Measurements from ENCODE around the gene FAM170B. TPM values are rescaled to one million over a fixed set of nuclear protein-coding genes. Genes with fewer than 3 reads are reported as not detected.
A peak's percentile ranks its signal among the peaks of the same experiment; 100 is the strongest.

FAM170B gene
- total and polyA plus RNA-seq, 3 experiments from 2014 or later, result not detected

GRCh38 chr10:49114718-49115014, 19.2 kb downstream of the FAM170B start:
- no peak for DNase-seq
- Mint-ChIP-seq H3K27ac (peak overlapping the region in 2 of 8 donors; percentile 34 to 36), H3K36me3 (no peaks in the 10 kb centered on the region), H3K27me3 (peaks cover 25 to 36% of the 10 kb centered on the region in 2 donors), H3K9me3 (no peaks in the 10 kb centered on the region), H3K4me1 (peaks cover 3 to 9% (median 8%) of the 10 kb centered on the region in 3 donors), H3K4me3 (peak overlapping the region in 5 of 7 donors; percentile 24 to 69 (median 56))
- ChIA-PET CTCF (no interaction called here), POLR2A (no interaction called here)
- H3K4me1 ChIP-seq (ENCODE audit: insufficient read depth, low read length), result no peaks in the 10 kb centered on the region
- H3K36me3 ChIP-seq (ENCODE audit: insufficient read depth, low read length), result no peaks in the 10 kb centered on the region
- no peaks in the 10 kb centered on the region for H3K27me3 ChIP-seq (ENCODE audit: insufficient read depth, low read length, poor library complexity, severe bottlenecking)
- no peaks in the 10 kb centered on the region for H3K9me3 ChIP-seq (ENCODE audit: low read length)
- H3K4me3 ChIP-seq (ENCODE audit: low read length), result no peak overlapping the region
- peak overlapping the region; percentile 31 for H3K27ac ChIP-seq (ENCODE audit: low read depth, low read length)

- Mint-ChIP-seq H3K4me1 (peaks cover 3 to 9% (median 8%) of the 10 kb centered on the region in 3 donors), H3K36me3 (no peaks in the 10 kb centered on the region), H3K27ac (no peak overlapping the region), H3K27me3 (peaks cover 25 to 41% of the 10 kb centered on the region in 2 donors), H3K4me3 (peak overlapping the region in 1 of 7 donors; percentile 3), H3K9me3 (no peaks in the 10 kb centered on the region)
- Histone ChIP-seq H3K9me3 (ENCODE audit: low read length) (no peaks in the 10 kb centered on the region), H3K4me1 (ENCODE audit: insufficient read depth, low read length) (no peaks in the 10 kb centered on the region), H3K4me3 (ENCODE audit: low read length) (no peak overlapping the region), H3K36me3 (ENCODE audit: insufficient read depth, low read length) (no peaks in the 10 kb centered on the region), H3K27ac (ENCODE audit: low read depth, low read length) (no peak overlapping the region), H3K27me3 (ENCODE audit: insufficient read depth, low read length, poor library complexity, severe bottlenecking) (no peaks in the 10 kb centered on the region)
- CTCF ChIA-PET, result no interaction called here
- DNase-seq, result no peak
- POLR2A ChIA-PET, result no interaction called here
Observed at GRCh38 chr10:49113741-49114141, 20.1 kb downstream of the FAM170B start.

DNA sequence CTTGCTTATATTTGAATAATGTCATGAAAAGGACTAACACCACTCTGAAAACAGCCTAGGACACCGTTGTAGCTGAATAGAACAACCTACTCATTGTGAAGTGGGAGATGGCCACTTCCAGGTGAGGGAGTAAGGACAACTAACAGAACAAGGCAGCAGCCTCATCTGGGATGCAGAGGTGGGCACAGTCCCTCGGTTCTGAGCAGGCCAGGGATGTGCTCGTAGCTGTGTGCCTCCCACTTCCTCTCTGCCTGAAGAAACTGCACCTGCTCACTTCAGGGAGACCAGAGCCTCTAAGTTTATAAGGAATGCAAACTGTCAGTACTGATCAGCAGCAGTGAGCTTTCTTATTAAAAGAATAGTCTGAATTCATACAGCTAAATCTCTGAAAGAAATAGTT, 21.0 kb downstream of the FAM170B start:
- no peaks in the 10 kb centered on the region for H3K27me3 ChIP-seq (ENCODE audit: insufficient read depth, low read length, poor library complexity, severe bottlenecking)

GRCh38 chr10:49112098-49112497, 21.7 kb downstream of the FAM170B start:
- H3K27ac ChIP-seq (ENCODE audit: low read depth, low read length), result no peak overlapping the region
- no peaks in the 10 kb centered on the region for H3K36me3 ChIP-seq (ENCODE audit: insufficient read depth, low read length)
- H3K36me3 Mint-ChIP-seq, result no peaks in the 10 kb centered on the region
- no peaks in the 10 kb centered on the region for H3K9me3 Mint-ChIP-seq
- peaks cover 3 to 9% (median 8%) of the 10 kb centered on the region in 3 donors for H3K4me1 Mint-ChIP-seq
- H3K4me1 ChIP-seq (ENCODE audit: insufficient read depth, low read length), result no peaks in the 10 kb centered on the region
- ChIA-PET CTCF (no interaction called here), POLR2A (no interaction called here)
- H3K4me3 ChIP-seq (ENCODE audit: low read length), result no peak overlapping the region
- H3K4me3 Mint-ChIP-seq, result no peak overlapping the region
- no peak overlapping the region for H3K27ac Mint-ChIP-seq
- no peaks in the 10 kb centered on the region for H3K27me3 ChIP-seq (ENCODE audit: insufficient read depth, low read length, poor library complexity, severe bottlenecking)
- peaks cover 25 to 41% of the 10 kb centered on the region in 2 donors for H3K27me3 Mint-ChIP-seq
- DNase-seq, result no peak
- H3K9me3 ChIP-seq (ENCODE audit: low read length), result no peaks in the 10 kb centered on the region

More for the DNA sequence above, 21.0 kb downstream of the FAM170B start:
- Histone ChIP-seq H3K36me3 (ENCODE audit: insufficient read depth, low read length) (no peaks in the 10 kb centered on the region), H3K9me3 (ENCODE audit: low read length) (no peaks in the 10 kb centered on the region), H3K4me1 (ENCODE audit: insufficient read depth, low read length) (no peaks in the 10 kb centered on the region), H3K4me3 (ENCODE audit: low read length) (no peak overlapping the region), H3K27ac (ENCODE audit: low read depth, low read length) (no peak overlapping the region)
- Mint-ChIP-seq H3K36me3 (no peaks in the 10 kb centered on the region), H3K4me3 (no peak overlapping the region), H3K27me3 (peaks cover 25 to 41% of the 10 kb centered on the region in 2 donors), H3K9me3 (no peaks in the 10 kb centered on the region), H3K4me1 (peaks cover 3 to 9% (median 8%) of the 10 kb centered on the region in 3 donors), H3K27ac (no peak overlapping the region)
- POLR2A ChIA-PET, result no interaction called here
- no peak for DNase-seq
- CTCF ChIA-PET, result no interaction called here

GRCh38 chr10:49111320-49111698, 22.5 kb downstream of the FAM170B start:
- Histone ChIP-seq H3K36me3 (ENCODE audit: insufficient read depth, low read length) (no peaks in the 10 kb centered on the region), H3K27ac (ENCODE audit: low read depth, low read length) (no peak overlapping the region), H3K9me3 (ENCODE audit: low read length) (no peaks in the 10 kb centered on the region), H3K4me1 (ENCODE audit: insufficient read depth, low read length) (no peaks in the 10 kb centered on the region), H3K4me3 (ENCODE audit: low read length) (no peak overlapping the region), H3K27me3 (ENCODE audit: insufficient read depth, low read length, poor library complexity, severe bottlenecking) (no peaks in the 10 kb centered on the region)
- H3K36me3 Mint-ChIP-seq, result no peaks in the 10 kb centered on the region
- no peaks in the 10 kb centered on the region for H3K9me3 Mint-ChIP-seq
- H3K27me3 Mint-ChIP-seq, result peaks cover 25 to 39% of the 10 kb centered on the region in 2 donors
- peaks cover 3 to 9% (median 8%) of the 10 kb centered on the region in 3 donors for H3K4me1 Mint-ChIP-seq
- no peak overlapping the region for H3K4me3 Mint-ChIP-seq
- POLR2A ChIA-PET, result no interaction called here
- no peak overlapping the region for H3K27ac Mint-ChIP-seq
- no peak for DNase-seq
- CTCF ChIA-PET, result interaction anchor here (1.5 kb wide), 1 partner anchor 11 kb away, joined by 3 read pairs; no protein-coding TSS in a partner anchor

DNA sequence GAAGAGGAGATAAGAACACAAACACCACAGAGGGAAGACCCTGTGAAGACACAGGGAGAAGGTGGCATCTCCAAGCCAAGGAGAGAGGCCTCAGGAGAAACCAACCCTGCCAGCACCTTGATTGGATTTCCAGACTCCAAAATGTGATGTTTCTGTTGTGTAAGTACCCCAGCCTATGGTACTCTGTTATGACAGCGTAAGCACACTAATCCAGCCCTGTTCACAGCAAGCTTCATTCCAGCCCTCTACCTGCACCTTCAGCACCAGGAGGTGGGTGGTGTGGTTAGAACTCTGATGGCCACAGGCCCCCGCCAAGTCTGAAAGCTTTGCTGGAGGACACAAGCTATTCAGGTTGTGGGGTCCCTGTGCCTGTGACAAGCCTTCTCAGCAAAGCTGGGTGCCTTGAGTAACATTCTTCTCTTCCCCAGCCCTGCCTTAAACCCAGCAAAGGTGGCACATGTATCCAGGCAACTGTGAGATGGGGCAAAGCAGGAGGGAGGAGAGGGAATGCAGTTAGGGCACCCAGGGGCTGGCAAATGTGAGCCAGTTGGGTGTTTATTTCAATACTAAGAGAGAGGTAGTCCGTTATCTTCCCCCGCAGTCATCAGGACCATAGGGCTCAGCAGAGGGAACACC, 23.0 kb downstream of the FAM170B start:
- H3K4me3 ChIP-seq (ENCODE audit: low read length), result no peak overlapping the region
- Mint-ChIP-seq H3K4me3 (no peak overlapping the region), H3K9me3 (no peaks in the 10 kb centered on the region), H3K27me3 (peaks cover 21 to 34% of the 10 kb centered on the region in 2 donors), H3K36me3 (no peaks in the 10 kb centered on the region), H3K27ac (no peak overlapping the region), H3K4me1 (peaks cover 1 to 6% (median 3%) of the 10 kb centered on the region in 3 donors)
- ChIA-PET CTCF (interaction anchor here (1.5 to 1.6 kb wide), 2 partner anchors 10 to 11 kb away, joined by 3 to 4 read pairs; no protein-coding TSS in a partner anchor), POLR2A (no interaction called here)
- no peaks in the 10 kb centered on the region for H3K27me3 ChIP-seq (ENCODE audit: insufficient read depth, low read length, poor library complexity, severe bottlenecking)
- H3K4me1 ChIP-seq (ENCODE audit: insufficient read depth, low read length), result no peaks in the 10 kb centered on the region
- H3K36me3 ChIP-seq (ENCODE audit: insufficient read depth, low read length), result no peaks in the 10 kb centered on the region
- no peak for DNase-seq
- no peak overlapping the region for H3K27ac ChIP-seq (ENCODE audit: low read depth, low read length)
- H3K9me3 ChIP-seq (ENCODE audit: low read length), result no peaks in the 10 kb centered on the region

DNA sequence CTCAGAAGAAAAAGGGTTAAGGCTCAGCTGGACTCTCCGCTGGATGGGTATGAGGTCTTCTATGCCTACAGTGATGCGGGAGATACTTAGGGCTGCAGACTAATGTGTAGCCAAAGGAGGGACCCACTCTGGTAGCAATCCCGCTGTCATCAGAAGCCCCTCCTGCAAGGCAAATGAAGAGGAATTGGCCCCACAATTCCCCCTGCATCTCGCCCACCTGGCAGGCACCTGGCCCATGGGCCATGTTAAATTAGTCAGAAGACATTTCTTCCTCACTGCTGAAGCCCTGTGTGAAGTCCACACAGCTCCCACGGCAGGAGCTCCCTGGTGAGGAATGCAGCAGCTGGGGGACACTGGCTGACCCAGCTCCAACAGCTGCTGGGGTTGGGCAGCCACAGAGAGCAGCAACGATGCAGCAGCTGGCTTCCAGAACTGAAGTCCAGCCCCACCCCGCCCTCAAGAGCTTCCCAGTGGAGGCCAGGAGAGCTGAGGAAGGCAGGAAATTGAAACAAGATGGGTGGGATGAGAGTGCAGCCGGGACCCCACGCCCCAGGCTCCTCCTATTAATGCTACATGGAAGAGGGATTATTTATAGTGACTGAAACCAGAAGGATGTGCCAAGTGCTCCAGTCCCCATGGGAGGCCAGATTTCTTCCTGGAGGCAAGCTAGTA, 24.0 kb downstream of the FAM170B start:
- Histone ChIP-seq H3K36me3 (ENCODE audit: insufficient read depth, low read length) (no peaks in the 10 kb centered on the region), H3K4me3 (ENCODE audit: low read length) (no peak overlapping the region), H3K9me3 (ENCODE audit: low read length) (no peaks in the 10 kb centered on the region), H3K4me1 (ENCODE audit: insufficient read depth, low read length) (no peaks in the 10 kb centered on the region), H3K27ac (ENCODE audit: low read depth, low read length) (no peak overlapping the region), H3K27me3 (ENCODE audit: insufficient read depth, low read length, poor library complexity, severe bottlenecking) (no peaks in the 10 kb centered on the region)
- CTCF ChIA-PET, result interaction anchor here (1.6 kb wide), 1 partner anchor 9 kb away, joined by 4 read pairs; no protein-coding TSS in a partner anchor
- POLR2A ChIA-PET, result no interaction called here
- H3K36me3 Mint-ChIP-seq, result no peaks in the 10 kb centered on the region
- no peak overlapping the region for H3K27ac Mint-ChIP-seq
- no peak for DNase-seq
- no peak overlapping the region for H3K4me3 Mint-ChIP-seq
- H3K27me3 Mint-ChIP-seq, result peaks cover 19 to 31% of the 10 kb centered on the region in 2 donors
- H3K9me3 Mint-ChIP-seq, result no peaks in the 10 kb centered on the region
- peaks cover 1 to 4% (median 2%) of the 10 kb centered on the region in 3 donors for H3K4me1 Mint-ChIP-seq

DNA sequence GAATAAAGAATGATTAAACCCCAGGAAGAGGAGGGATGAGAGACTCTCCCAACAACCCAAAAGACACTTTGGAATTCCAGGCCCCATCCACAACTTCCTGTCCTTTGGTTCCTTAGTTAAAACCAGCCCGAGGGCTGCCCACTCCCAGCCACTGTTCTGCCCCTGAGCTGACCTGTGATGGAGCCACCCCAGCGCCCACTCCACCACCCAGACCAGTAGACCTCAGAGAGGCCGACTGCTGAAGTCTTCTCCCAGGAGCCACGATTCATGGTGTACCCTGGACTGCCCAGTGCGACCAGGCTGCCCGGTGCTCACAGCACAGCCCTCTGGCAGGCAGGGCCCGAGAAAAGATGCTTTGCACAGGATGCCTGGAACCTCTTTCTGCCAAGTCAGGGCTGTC, 25.2 kb downstream of the FAM170B start:
- Histone ChIP-seq H3K4me3 (ENCODE audit: low read length) (no peak overlapping the region), H3K27me3 (ENCODE audit: insufficient read depth, low read length, poor library complexity, severe bottlenecking) (no peaks in the 10 kb centered on the region), H3K4me1 (ENCODE audit: insufficient read depth, low read length) (no peaks in the 10 kb centered on the region), H3K9me3 (ENCODE audit: low read length) (no peaks in the 10 kb centered on the region), H3K27ac (ENCODE audit: low read depth, low read length) (no peak overlapping the region), H3K36me3 (ENCODE audit: insufficient read depth, low read length) (no peaks in the 10 kb centered on the region)
- Mint-ChIP-seq H3K4me1 (no peaks in the 10 kb centered on the region), H3K27ac (peak overlapping the region in 1 of 8 donors; percentile 29), H3K4me3 (no peak overlapping the region), H3K9me3 (no peaks in the 10 kb centered on the region), H3K27me3 (peaks cover 11 to 20% of the 10 kb centered on the region in 2 donors), H3K36me3 (no peaks in the 10 kb centered on the region)
- ChIA-PET CTCF (no interaction called here), POLR2A (no interaction called here)
- no peak for DNase-seq
